PC-3 (cell line): ENCODE results near the gene SAMD5.

Experiments
- CTCF ChIP-seq: fragments of 300-600 bp; sonication (generic); conservative IDR thresholded peaks from 2 replicates; pipeline ENCODE4 v1.5.1; 2017; ENCODE audit warnings: antibody characterized with exemption, low read depth, mild to moderate bottlenecking, low read length
- EZH2 ChIP-seq: fragments of 300-600 bp; sonication (generic); IDR thresholded peaks from one replicate; pipeline ENCODE4 v1.6.1; 2017; ENCODE audit warnings: antibody characterized with exemption, mild to moderate bottlenecking, low read length; ENCODE audit not compliant: unreplicated experiment
- EZH2phosphoT487 ChIP-seq: fragments of 300-600 bp; sonication (generic); IDR thresholded peaks from 2 replicates; pipeline ENCODE4 v1.6.1; 2018; ENCODE audit warnings: mild to moderate bottlenecking, antibody characterized with exemption, low read length, borderline replicate concordance

GRCh38 chr6:147614501-147614900 lies 106.0 kb downstream of the SAMD5 start:
- TF ChIP-seq CTCF (no peak), EZH2phosphoT487 (no peak), EZH2 (no peak)
